GM12875 (cell line): ENCODE data around the gene OTUD4.
A peak's percentile ranks its signal among the peaks of the same experiment; 100 is the strongest.

ENCODE experiments used
- H3K4me3 ChIP-seq: one replicate; pipeline ENCODE4 v1.5.1; 2011; ENCODE audit warnings: low read depth, low read length, control low read depth
- CTCF ChIP-seq: IDR thresholded peaks from 2 replicates; pipeline ENCODE4 v1.5.1; 2011; ENCODE audit warnings: low read depth, mild to moderate bottlenecking, control low read depth, inconsistent platforms, low read length, moderate library complexity, borderline replicate concordance; ENCODE audit not compliant: insufficient read depth

The OTUD4 gene

GRCh38 chr4:145168581-145169187, 11.7 kb downstream of the OTUD4 start:
- TF ChIP-seq CTCF: no peak
- no peak overlapping the region for H3K4me3 ChIP-seq

GRCh38 chr4:145167887-145168286, 12.5 kb downstream of the OTUD4 start:
- no peak for TF ChIP-seq CTCF

GRCh38 chr4:145161549-145161948, 18.8 kb downstream of the OTUD4 start:
- no peak for TF ChIP-seq CTCF
- H3K4me3 ChIP-seq: no peak overlapping the region

More at GRCh38 chr4:145167887-145168286, 12.5 kb downstream of the OTUD4 start:
- H3K4me3 ChIP-seq: no peak overlapping the region

- no peak overlapping the region for H3K4me3 ChIP-seq
- TF ChIP-seq CTCF: no peak
Observed at GRCh38 chr4:145156986-145157385, 23.4 kb downstream of the OTUD4 start.

GRCh38 chr4:145155268-145155870, 25.0 kb downstream of the OTUD4 start:
- no peak overlapping the region for H3K4me3 ChIP-seq
- TF ChIP-seq CTCF: no peak

GRCh38 chr4:145154573-145154972, 25.8 kb downstream of the OTUD4 start:
- TF ChIP-seq CTCF: peak; percentile 64; the same call in 1 of the 2 replicates
- no peak overlapping the region for H3K4me3 ChIP-seq

GRCh38 chr4:145153904-145154298, 26.5 kb downstream of the OTUD4 start:
- no peak overlapping the region for H3K4me3 ChIP-seq
- no peak for TF ChIP-seq CTCF
